Breast epithelium (tissue), 4 donors: ENCODE results near the gene ABCA13. TPM values are rescaled to one million over a fixed set of nuclear protein-coding genes. Genes with fewer than 3 reads are reported as not detected.

Experiments
- DNase-seq, 2 donors: peaks; one replicate each; pipeline ENCODE4 v3.0.0-alpha.2; 2019; ENCODE audit warnings: low spot score in 2 of 2
- H3K27ac ChIP-seq, 2 donors: fragments of 200-600 bp; sonication (generic) in 1 of 2; one replicate each; pipeline ENCODE4 v1.5.1; 2016 to 2019; ENCODE audit warnings: mild to moderate bottlenecking in 1 of 2
- H3K27me3 ChIP-seq, 2 donors: fragments of 200-600 bp; sonication (generic) in 1 of 2; one replicate each; pipeline versions ENCODE4 v1.5.1 to v1.6.0; 2017 to 2019; ENCODE audit warnings: control low read depth in 1 of 2, mild to moderate bottlenecking in 1 of 2
- H3K36me3 ChIP-seq: fragments of 200-600 bp; one replicate; pipeline ENCODE4 v1.5.1; 2019
- H3K4me1 ChIP-seq, 2 donors: fragments of 200-600 bp; sonication (generic); one replicate each; pipeline ENCODE4 v1.5.1; 2016 to 2019; ENCODE audit warnings: control low read depth in 1 of 2
- H3K4me3 ChIP-seq, 3 donors: fragments of 200-600 bp; sonication (generic); 1 replicate in 2 of 3; 2 replicates in 1 of 3; pipeline ENCODE4 v1.5.1; 2016 to 2019; ENCODE audit warnings: mild to moderate bottlenecking in 3 of 3, moderate library complexity in 2 of 3
- H3K9me3 ChIP-seq, 2 donors: fragments of 200-600 bp; sonication (generic) in 1 of 2; one replicate each; pipeline ENCODE4 v1.5.1; 2016 to 2019; ENCODE audit warnings: control low read depth in 1 of 2
- CTCF ChIP-seq, 3 donors: fragments of 450-650 bp; IDR thresholded peaks; one replicate each; pipeline ENCODE4 v1.5.1; 2016 to 2017; ENCODE audit warnings: antibody characterized with exemption in 3 of 3, mild to moderate bottlenecking in 3 of 3, moderate library complexity in 3 of 3
- POLR2A ChIP-seq: fragments of 450-650 bp; IDR thresholded peaks from one replicate; pipeline ENCODE4 v1.6.1; 2016; ENCODE audit warnings: antibody characterized with exemption, mild to moderate bottlenecking, moderate library complexity
- POLR2AphosphoS5 ChIP-seq, 3 donors: sonication (generic); formaldehyde crosslinking; IDR thresholded peaks; one replicate each; pipeline ENCODE4 v1.6.1; 2017; ENCODE audit warnings: antibody characterized with exemption in 3 of 3
- intact Hi-C: fragments of 100-400 bp; cut with DNase I; formaldehyde crosslinking; loops from one replicate; pipeline ENCODE4 v1.15.1; 2023; ENCODE audit warnings: low total_unique reads
- total RNA-seq, 3 donors: library from RNA; depleted of rRNA; stranded (reverse); fragments of >200 nt; gene quantifications; one replicate each; pipeline ENCODE4 v1.1.0, GENCODE V29; 2016

The ABCA13 gene
- total RNA-seq, 3 donors from 2014 or later, result under 0.01 to 0.29 (median under 0.01) TPM

- TF ChIP-seq POLR2AphosphoS5 (IDR thresholded peaks at IDR 0.05), result no peak
- no peak for TF ChIP-seq CTCF (IDR thresholded peaks at IDR 0.05)
- no peak for TF ChIP-seq POLR2A
- H3K9me3 ChIP-seq, result peaks cover 10 to 24% of the 10 kb centered on the region in 2 donors
- DNase-seq, result no peak
- H3K27ac ChIP-seq, result no peak overlapping the region
- H3K4me3 ChIP-seq, result no peak overlapping the region
- H3K36me3 ChIP-seq, result no peaks in the 10 kb centered on the region
- H3K27me3 ChIP-seq, result no peaks in the 10 kb centered on the region
- intact Hi-C loops, result no loop called here
- H3K4me1 ChIP-seq, result no peaks in the 10 kb centered on the region
These were observed 150.2 kb downstream of the ABCA13 start for GRCh38 chr7:48321319-48322010.

GRCh38 chr7:48337012-48337621 is 165.9 kb downstream of the ABCA13 start:
- H3K9me3 ChIP-seq, result no peaks in the 10 kb centered on the region
- TF ChIP-seq CTCF (IDR thresholded peaks at IDR 0.05) (no peak), POLR2AphosphoS5 (IDR thresholded peaks at IDR 0.05) (no peak), POLR2A (no peak)
- intact Hi-C loops, result no loop called here
- H3K4me1 ChIP-seq, result no peaks in the 10 kb centered on the region
- no peak overlapping the region for H3K4me3 ChIP-seq
- H3K27ac ChIP-seq, result no peak overlapping the region
- no peaks in the 10 kb centered on the region for H3K27me3 ChIP-seq
- no peak for DNase-seq
- H3K36me3 ChIP-seq, result no peaks in the 10 kb centered on the region

DNA sequence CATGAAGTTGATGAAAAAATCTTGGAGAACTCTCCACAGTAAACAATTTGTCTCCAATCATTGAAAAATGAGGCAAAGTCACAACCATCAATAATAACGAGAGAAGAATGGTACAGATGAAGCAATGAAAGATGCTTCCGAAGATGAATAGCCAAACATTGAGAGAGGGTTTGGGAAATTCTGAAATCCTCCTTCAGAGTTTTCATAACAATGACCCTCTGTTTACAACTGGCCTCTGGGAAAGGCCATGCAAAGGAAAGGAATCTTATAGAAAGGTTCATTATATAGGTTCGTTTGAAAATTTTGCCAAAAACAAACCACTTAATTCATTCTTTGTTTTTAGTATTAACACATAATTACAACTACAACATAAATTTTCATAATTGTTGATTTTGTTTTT is 166.5 kb downstream of the ABCA13 start:
- no peaks in the 10 kb centered on the region for H3K36me3 ChIP-seq
- H3K27ac ChIP-seq, result no peak overlapping the region
- intact Hi-C loops, result no loop called here
- no peak overlapping the region for H3K4me3 ChIP-seq
- no peak for DNase-seq
- no peaks in the 10 kb centered on the region for H3K4me1 ChIP-seq
- no peak for TF ChIP-seq POLR2AphosphoS5 (IDR thresholded peaks at IDR 0.05)
- TF ChIP-seq POLR2A, result no peak
- TF ChIP-seq CTCF (IDR thresholded peaks at IDR 0.05), result no peak
- no peaks in the 10 kb centered on the region for H3K27me3 ChIP-seq
- H3K9me3 ChIP-seq, result no peaks in the 10 kb centered on the region

- intact Hi-C loops, result no loop called here
- Histone ChIP-seq H3K4me1 (no peaks in the 10 kb centered on the region), H3K27me3 (no peaks in the 10 kb centered on the region), H3K9me3 (no peaks in the 10 kb centered on the region), H3K36me3 (no peaks in the 10 kb centered on the region), H3K27ac (no peak overlapping the region), H3K4me3 (no peak overlapping the region)
- DNase-seq, result no peak
- TF ChIP-seq CTCF (IDR thresholded peaks at IDR 0.05) (no peak), POLR2AphosphoS5 (IDR thresholded peaks at IDR 0.05) (no peak), POLR2A (no peak)
These were observed 176.1 kb downstream of the ABCA13 start for GRCh38 chr7:48347230-48347825.

GRCh38 chr7:48350515-48350914 is 179.3 kb downstream of the ABCA13 start:
- H3K27me3 ChIP-seq, result no peaks in the 10 kb centered on the region
- no peaks in the 10 kb centered on the region for H3K4me1 ChIP-seq
- H3K4me3 ChIP-seq, result no peak overlapping the region
- no peak for TF ChIP-seq POLR2A
- TF ChIP-seq CTCF (IDR thresholded peaks at IDR 0.05), result no peak
- no peak for TF ChIP-seq POLR2AphosphoS5 (IDR thresholded peaks at IDR 0.05)
- intact Hi-C loops, result no loop called here
- H3K9me3 ChIP-seq, result no peaks in the 10 kb centered on the region
- no peak for DNase-seq
- no peaks in the 10 kb centered on the region for H3K36me3 ChIP-seq
- no peak overlapping the region for H3K27ac ChIP-seq
